Measurements from ENCODE around the gene MIOX.

Gene MIOX

GRCh38 chr22:50525858-50526107, 39.1 kb downstream of the MIOX start:
- no peak for TF ChIP-seq TAF1 (IDR thresholded peaks at IDR 0.05; ENCODE audit: low read depth)
- TF ChIP-seq EGR1 (IDR thresholded peaks at IDR 0.05), result no peak
- TF ChIP-seq EP300 (IDR thresholded peaks at IDR 0.05; ENCODE audit: borderline replicate concordance), result no peak
- no peak for TF ChIP-seq CEBPB (IDR thresholded peaks at IDR 0.05)
- no peak; the same call in 1 of the 2 replicates for TF ChIP-seq YY1 (IDR thresholded peaks at IDR 0.05; ENCODE audit: low read depth)

GRCh38 chr22:50526108-50526833, 39.6 kb downstream of the MIOX start:
- TF ChIP-seq TCF12 (IDR thresholded peaks at IDR 0.05; ENCODE audit: low read depth) (no peak), CREB1 (IDR thresholded peaks at IDR 0.05; ENCODE audit: low read depth) (no peak), RAD21 (IDR thresholded peaks at IDR 0.05; ENCODE audit: low read depth) (peak; percentile 8; the same call in 1 of the 2 replicates), MAX (IDR thresholded peaks at IDR 0.05) (peak; percentile 52; the same call in 1 of the 2 replicates), ZBTB7A (IDR thresholded peaks at IDR 0.05; ENCODE audit: low read depth) (peak; percentile 80)

- TF ChIP-seq USF1 (IDR thresholded peaks at IDR 0.05) (no peak), ZBTB7A (IDR thresholded peaks at IDR 0.05; ENCODE audit: low read depth) (peak; percentile 43; the same call in 1 of the 2 replicates)
These were observed 40.5 kb downstream of the MIOX start for GRCh38 chr22:50526834-50527801.

GRCh38 chr22:50527921-50528681, 41.4 kb downstream of the MIOX start:
- TF ChIP-seq USF1 (IDR thresholded peaks at IDR 0.05) (no peak), MAX (IDR thresholded peaks at IDR 0.05) (no peak), TCF12 (IDR thresholded peaks at IDR 0.05; ENCODE audit: low read depth) (no peak), FOXM1 (IDR thresholded peaks at IDR 0.05; ENCODE audit: borderline replicate concordance, low read depth) (no peak), CREB1 (IDR thresholded peaks at IDR 0.05; ENCODE audit: low read depth) (no peak), NFIC (IDR thresholded peaks at IDR 0.05) (no peak), TAF1 (IDR thresholded peaks at IDR 0.05; ENCODE audit: low read depth) (no peak), EGR1 (IDR thresholded peaks at IDR 0.05) (no peak), YY1 (IDR thresholded peaks at IDR 0.05; ENCODE audit: low read depth) (no peak), REST (IDR thresholded peaks at IDR 0.05; ENCODE audit: low read depth) (no peak), TEAD4 (IDR thresholded peaks at IDR 0.05) (no peak)

GRCh38 chr22:50528682-50529415, 42.2 kb downstream of the MIOX start:
- TF ChIP-seq MAX (IDR thresholded peaks at IDR 0.05), result peak; percentile 93
- TF ChIP-seq EP300 (IDR thresholded peaks at IDR 0.05; ENCODE audit: borderline replicate concordance), result no peak

- no peak for TF ChIP-seq TEAD4 (IDR thresholded peaks at IDR 0.05)
- no peak for TF ChIP-seq TAF1 (IDR thresholded peaks at IDR 0.05; ENCODE audit: low read depth)
- no peak for TF ChIP-seq YY1 (IDR thresholded peaks at IDR 0.05; ENCODE audit: low read depth)
- TF ChIP-seq RAD21 (IDR thresholded peaks at IDR 0.05; ENCODE audit: low read depth), result no peak
- no peak for TF ChIP-seq FOXM1 (IDR thresholded peaks at IDR 0.05; ENCODE audit: borderline replicate concordance, low read depth)
- TF ChIP-seq REST (IDR thresholded peaks at IDR 0.05; ENCODE audit: low read depth), result no peak
- TF ChIP-seq MAX (IDR thresholded peaks at IDR 0.05), result no peak
- no peak for TF ChIP-seq NFIC (IDR thresholded peaks at IDR 0.05)
- no peak for TF ChIP-seq CEBPB (IDR thresholded peaks at IDR 0.05)
- no peak for TF ChIP-seq EGR1 (IDR thresholded peaks at IDR 0.05)
- TF ChIP-seq EP300 (IDR thresholded peaks at IDR 0.05; ENCODE audit: borderline replicate concordance), result no peak
These were observed 42.8 kb downstream of the MIOX start for GRCh38 chr22:50529416-50529896.

All from Ishikawa (cell line).